Germinal center (tissue), 1 donor: Measurements from ENCODE around the gene ANKRD63.

ENCODE experiments used
- DNase-seq: peaks from one replicate; pipeline ENCODE4 v3.0.0; 2012; ENCODE audit warnings: mixed read lengths, low spot score

ANKRD63 gene

GRCh38 chr15:40313531-40314398 is 30.9 kb upstream of the ANKRD63 start:
- DNase-seq, result no peak

DNA sequence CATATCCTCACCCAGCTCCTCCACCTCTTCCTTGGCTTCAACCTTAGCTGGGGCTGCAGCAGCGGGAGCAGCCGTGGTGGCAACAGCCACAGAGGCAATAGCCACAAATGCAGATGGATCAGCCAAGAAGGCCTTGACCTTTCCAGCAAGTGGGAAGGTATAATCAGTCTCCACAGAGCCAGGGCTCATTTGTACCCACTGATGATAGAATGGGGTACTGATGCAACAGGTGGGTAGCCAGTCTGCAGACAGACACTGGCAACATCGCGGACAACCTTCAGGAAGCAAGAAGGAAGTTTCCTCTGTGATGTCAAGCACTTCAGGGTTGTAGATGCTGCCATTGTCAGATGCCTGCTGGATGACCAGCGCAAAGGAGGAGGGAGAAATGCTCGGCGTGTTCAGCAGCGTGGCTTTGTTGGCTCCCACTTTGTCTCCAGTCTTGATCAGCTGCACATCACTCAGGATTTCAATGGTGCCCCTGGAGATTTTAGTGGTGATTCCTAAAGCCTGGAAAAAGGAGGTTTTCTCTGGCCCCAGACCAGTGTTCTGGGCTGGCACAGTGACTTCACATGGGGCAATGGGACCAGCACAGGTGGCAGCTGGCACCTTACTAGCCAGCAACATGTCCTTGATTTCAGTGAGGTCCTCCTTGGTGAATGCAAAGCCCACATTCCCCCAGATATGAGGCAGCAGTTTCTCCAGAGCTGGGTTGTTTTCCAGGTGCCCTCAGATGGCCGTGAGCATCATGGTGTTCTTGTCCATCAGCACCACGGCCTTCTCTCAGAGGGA is 29.7 kb upstream of the ANKRD63 start:
- no peak for DNase-seq

DNA sequence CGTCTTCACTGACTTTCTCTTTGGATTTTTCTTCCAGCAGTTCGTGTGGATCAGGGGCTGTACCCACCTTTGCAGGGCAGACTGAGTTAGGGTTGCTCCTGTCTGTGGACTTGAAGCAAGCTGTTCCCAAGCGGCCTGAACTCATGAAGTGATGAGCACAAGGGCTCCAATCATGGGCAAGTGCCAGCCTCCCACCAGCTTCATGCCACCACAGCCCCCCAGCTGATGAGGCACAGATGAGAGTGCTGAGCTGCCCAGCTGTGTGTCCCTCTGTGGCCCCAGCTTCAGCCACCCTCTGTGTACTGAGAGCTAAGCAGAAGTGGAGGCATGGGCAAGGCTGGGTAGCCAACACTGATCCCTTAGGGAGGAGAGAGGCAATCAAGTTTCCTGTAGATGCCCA is 28.1 kb upstream of the ANKRD63 start:
- no peak for DNase-seq

GRCh38 chr15:40310001-40310959 is 27.4 kb upstream of the ANKRD63 start:
- DNase-seq, result peak; percentile 59

DNA sequence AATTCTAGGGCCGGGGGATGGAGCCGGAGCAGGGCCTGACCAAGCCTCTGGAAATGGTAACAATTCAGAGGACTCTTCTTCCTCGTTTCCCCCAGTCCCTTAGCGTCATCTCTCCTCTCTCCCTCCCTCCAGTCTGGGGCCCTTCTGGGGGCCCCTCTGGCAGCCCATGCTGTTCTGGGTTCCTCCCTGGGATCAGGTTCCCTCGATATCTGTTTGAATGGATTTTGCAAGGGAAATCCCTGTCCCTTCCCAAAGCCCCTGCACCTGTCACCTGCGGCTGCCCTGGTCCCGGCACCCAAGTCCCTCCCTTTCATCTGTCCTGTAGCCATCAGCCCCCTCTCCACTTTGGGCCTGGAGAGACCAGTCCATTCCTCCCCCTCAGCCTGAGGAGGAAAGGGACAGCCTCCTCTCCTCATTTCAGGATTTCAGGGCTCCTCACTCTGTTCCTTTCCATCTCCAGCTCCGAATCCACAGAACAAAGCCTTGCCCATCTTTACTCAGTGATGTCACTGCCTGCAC is 26.5 kb upstream of the ANKRD63 start:
- DNase-seq, result no peak

- peak; percentile 79 for DNase-seq
Observed at GRCh38 chr15:40307421-40308211, 24.8 kb upstream of the ANKRD63 start, which contains the start of gene PLCB2. Gene PLCB2, minus strand, starts transcription at chr15:40307935. Its CDS starts 263 bp downstream, at chr15:40307672.

DNA sequence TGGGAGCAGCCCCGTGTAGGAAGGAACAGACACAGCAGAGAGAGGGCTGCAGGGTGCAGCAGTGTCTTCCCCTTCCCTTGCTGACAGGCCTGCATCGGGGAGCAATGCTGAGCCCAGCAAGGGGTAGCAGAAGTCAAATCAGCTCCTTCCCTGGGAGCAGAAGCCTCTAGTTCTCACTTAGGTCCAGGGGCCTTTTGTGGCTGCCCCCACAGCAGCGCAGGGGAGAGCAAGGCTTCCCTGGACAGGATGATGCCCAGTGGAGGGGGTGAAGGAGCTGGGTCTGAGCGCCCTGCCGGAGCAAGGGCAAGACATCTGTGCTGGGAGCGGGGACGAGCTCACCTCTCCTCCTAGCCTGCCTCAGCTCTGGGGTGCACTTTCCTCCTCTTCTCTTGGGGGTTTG is 24.0 kb upstream of the ANKRD63 start:
- no peak for DNase-seq

DNA sequence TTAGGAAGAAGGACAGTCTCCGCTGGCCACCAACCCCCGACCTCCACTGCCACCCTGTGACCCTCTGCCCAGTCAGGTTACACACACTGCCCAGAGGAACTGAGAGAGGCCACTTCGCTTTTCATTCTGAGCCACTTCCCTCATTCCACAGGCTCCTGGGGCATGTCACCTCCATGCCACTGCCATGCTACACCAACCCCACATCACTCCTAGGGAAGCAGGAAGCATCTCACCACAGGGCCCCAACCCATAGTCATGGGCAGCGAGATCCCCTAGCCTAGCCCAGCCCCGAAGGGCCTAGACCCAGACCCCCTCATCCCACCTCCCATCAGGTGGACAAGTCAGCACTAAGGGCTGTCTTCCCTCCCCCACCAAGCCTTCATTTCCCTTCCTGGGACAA is 23.5 kb upstream of the ANKRD63 start:
- DNase-seq, result no peak

DNA sequence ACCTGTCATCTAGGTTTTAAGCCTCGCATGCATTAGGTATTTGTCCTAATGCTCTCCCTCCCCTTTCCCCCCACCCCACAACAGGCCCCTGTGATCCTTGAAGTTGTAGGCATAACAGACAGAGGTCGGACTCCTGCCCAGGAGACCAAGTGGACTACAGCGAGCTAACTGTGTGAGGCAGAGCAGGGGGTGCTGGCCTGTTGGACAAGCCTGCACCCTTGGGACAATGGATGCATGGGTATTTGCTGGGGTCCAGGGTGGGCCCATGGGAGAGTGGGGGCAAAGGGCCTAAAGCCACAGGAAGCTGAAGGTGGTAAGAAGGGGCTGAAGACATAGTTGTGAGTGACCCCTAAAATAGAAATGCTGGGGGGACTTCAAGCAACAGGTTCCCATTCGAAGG is 22.4 kb upstream of the ANKRD63 start:
- DNase-seq, result no peak

DNA sequence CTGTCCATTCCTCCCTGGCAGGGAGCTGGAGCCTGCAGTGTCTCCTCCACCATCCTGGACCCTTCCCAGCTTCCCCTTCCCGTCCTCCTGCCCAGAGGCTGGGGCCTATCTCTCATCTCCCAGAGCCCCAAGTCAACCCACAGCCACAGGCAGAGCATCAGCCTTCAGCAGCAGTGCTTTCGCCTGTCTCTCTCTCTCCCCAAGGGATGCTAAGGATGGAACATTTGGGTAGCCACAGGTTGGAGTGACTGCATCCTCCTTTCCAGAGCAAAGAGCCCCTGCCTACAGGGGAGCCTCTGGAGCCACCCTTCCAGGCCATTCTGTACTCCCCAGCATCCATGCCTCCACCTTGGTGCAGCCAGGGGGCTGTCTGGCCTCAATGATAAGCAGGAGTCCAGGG is 20.7 kb upstream of the ANKRD63 start:
- DNase-seq, result no peak

DNA sequence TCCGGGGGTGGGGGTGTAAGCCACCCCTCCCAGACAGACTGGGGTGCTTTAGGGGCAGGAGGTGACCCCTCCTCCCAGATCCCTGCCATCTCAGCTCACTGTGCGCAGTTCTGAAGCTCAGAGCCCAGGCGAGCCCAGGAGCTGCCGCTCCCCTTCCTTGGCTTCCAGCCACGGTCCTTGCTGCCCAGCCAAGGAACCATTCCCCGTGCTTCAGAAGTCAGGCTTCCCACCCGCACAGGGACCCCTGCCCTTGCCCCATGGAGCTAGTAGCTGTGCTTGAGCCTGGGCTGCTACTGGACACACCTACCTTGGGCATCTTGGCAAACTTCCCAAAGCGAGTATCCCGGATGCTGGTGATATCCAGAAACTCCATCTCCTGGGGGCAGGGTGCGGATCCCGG is 20.1 kb upstream of the ANKRD63 start:
- no peak for DNase-seq

DNA sequence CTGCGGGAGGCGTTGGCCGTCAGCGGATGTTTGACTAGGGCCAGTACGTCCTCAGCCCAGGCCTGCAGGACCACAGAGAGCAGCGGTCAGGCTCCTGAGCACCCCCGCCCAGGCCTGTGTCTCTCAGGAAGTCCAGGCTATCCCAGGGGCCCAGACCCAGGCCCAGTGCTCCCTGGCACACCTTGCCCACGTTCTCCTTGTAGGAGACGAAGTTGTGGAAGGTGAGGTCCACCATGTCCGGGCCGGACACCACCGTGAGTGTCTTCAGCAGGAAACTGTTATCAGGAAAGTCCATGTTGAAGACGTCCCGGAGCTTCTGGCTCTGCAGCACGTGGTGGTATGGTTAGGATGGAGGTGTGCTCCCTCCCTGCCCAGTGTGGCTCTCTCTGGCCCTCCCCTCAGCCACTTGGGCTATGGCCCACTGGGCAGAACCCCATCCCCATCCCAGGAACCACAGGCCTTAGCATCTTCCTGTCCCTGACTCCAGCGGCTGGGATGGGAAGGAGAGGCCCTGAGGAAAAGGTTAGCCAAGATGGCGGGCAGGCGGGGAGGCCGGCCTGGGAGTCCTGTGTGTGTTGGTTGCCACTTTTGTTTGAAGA is 19.5 kb upstream of the ANKRD63 start:
- DNase-seq, result no peak

- DNase-seq, result no peak
Observed at GRCh38 chr15:40301467-40302179, 18.8 kb upstream of the ANKRD63 start.

DNA sequence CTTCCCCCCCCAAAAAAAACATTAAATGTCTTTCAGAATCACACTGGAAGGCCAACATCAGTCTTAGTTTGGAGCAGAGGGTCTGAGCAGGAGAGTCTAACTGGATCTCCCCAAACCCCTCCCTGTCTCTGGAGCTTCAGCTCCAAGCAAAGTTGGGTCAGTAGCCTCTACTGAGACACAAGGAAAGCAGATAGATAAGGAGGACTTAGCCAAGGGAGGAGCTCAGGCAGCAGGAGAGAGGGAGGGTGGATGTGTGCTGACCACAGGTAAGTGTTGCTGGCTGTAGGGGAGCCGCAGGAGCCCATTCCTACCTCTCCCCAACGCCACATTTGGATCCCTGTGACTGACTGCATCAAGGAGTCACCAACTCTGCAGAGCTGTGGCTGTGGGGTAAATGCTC is 17.9 kb upstream of the ANKRD63 start:
- no peak for DNase-seq

- DNase-seq, result no peak
Observed at GRCh38 chr15:40300367-40300766, 17.5 kb upstream of the ANKRD63 start.

DNA sequence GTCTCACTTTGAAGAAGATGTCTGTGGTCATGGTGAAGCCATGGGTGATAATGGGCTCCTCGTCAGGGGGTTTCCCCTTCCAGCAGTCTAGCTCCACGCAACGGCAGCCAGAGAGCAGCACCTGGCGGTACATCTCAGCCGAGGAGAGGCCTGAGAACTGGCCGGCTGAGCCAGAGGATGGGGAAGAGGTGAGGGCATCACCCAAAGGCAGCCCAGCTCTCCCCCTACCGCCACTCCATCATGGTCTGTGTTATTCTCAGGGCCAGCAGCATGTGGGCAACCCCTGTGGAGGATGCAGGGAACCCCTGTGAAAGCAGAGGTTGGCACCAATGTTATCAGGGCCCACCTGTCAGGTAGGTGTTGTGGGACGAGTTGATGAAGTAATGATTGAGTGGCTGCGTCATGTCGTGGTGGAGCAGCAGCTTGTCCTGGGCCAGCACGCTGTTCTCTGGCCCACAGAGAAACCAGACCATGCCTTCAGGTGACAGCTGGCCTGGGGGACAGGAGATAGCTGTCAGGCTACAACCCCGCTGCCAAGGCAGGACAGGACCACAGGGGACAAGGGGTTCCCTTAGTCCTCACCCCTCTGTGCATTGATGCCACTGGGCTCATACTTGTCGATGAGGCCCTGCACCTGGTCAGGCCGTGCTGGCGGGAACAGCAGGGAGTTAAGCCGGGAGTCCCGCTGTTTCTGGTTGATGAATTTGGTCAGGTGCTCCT is 15.5 kb upstream of the ANKRD63 start:
- DNase-seq, result no peak

GRCh38 chr15:40297356-40297755 is 14.5 kb upstream of the ANKRD63 start:
- DNase-seq, result no peak

DNA sequence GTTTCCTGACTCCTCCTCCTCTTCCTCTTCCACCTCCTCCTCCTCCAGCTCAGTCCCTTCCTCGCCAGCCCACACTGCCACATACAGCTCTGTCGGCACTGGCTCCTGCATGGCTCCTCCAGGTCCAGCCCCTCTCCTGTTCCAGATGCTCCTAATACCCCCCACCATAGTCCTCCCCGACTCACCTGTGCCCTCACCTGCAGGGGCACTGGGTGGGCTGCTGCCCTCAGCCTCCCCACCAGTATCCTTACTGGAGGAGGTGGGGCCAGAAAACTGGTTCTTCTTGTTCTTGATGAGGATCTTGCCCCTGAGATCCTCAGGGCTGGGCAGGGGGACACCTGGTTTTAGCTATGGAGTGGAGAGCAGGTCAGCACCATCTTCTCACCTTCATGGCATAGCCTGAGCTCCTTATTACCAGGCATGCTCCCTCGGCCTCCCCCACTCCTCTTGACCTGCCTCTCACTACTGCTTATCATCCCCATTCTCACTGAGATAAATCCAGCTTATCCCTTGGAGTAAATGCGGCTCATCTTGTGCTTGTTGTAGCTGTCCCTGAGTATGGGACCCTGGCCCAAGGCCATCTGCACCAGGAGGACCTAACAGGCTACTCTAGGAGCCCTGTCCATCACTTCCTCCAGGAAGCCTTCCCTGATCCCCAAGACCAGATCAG is 13.8 kb upstream of the ANKRD63 start:
- DNase-seq, result no peak
